Measurements from ENCODE around the gene PARP4. TPM values are rescaled to one million over a fixed set of nuclear protein-coding genes. Genes with fewer than 3 reads are reported as not detected.
"Not testable (repeated sequence)": the region's sequence is repeated elsewhere in the genome, so short reads cannot be mapped to it uniquely, and the experiment has no call there.

Gene PARP4
- total and polyA plus RNA-seq, 2 donors: 24.7 to 29.0 TPM

- H3K27ac ChIP-seq (ENCODE audit: low read depth in 1 of 2, low read length in 1 of 2); H3K36me3 ChIP-seq (ENCODE audit: control insufficient read depth in 2 of 2, insufficient read depth in 2 of 2, low read length in 1 of 2); H3K27me3 ChIP-seq (ENCODE audit: control insufficient read depth in 2 of 2, insufficient read depth in 1 of 2, low read length in 1 of 2); H3K4me3 ChIP-seq (ENCODE audit: low read length in 2 of 2); H3K9me3 ChIP-seq (ENCODE audit: control insufficient read depth in 2 of 2, insufficient read depth in 1 of 2, low read length in 1 of 2); DNase-seq (ENCODE audit: low read depth in 6 of 9, low spot score in 9 of 9); H3K4me1 ChIP-seq (ENCODE audit: control insufficient read depth in 2 of 2, insufficient read depth in 2 of 2, low read length in 2 of 2): not testable (repeated sequence)
- 86% methylated on average over 9 of the region's 9 CpGs for WGBS
These were observed 141.3 kb downstream of the PARP4 start for GRCh38 chr13:24371273-24371672.

Other genes starting within 250 kb of the PARP4 start
- 0.38 TPM for gene C1QTNF9, start 203.2 kb downstream of the PARP4 start, total RNA-seq
- 0.30 TPM for gene C1QTNF9, start 203.2 kb downstream of the PARP4 start, polyA plus RNA-seq
- 0.28 TPM for gene ATP12A, start 167.6 kb upstream of the PARP4 start, total RNA-seq
- 2.2 TPM for gene ATP12A, start 167.6 kb upstream of the PARP4 start, polyA plus RNA-seq